Retinal pigment epithelial cell (primary cell): ENCODE results near the gene IFT52.

Source experiments
- DNase-seq: peaks from one replicate; pipeline ENCODE4 v3.0.0-alpha.2; 2010; ENCODE audit warnings: low read depth
- H3K4me3 ChIP-seq: 2 replicates; pipeline ENCODE4 v1.5.1; 2011; ENCODE audit warnings: mild to moderate bottlenecking, low read length, control low read depth, moderate library complexity
- CTCF ChIP-seq: conservative IDR thresholded peaks from 2 replicates; pipeline ENCODE4 v1.5.1; 2011; ENCODE audit warnings: low read depth, low read length, control low read depth, inconsistent platforms

Gene IFT52

GRCh38 chr20:43681468-43681942 lies 90.8 kb downstream of the IFT52 start:
- no peak for DNase-seq
- no peak overlapping the region for H3K4me3 ChIP-seq
- no peak for TF ChIP-seq CTCF

GRCh38 chr20:43681991-43682410 lies 91.3 kb downstream of the IFT52 start:
- DNase-seq, result no peak
- no peak for TF ChIP-seq CTCF
- no peak overlapping the region for H3K4me3 ChIP-seq

DNA sequence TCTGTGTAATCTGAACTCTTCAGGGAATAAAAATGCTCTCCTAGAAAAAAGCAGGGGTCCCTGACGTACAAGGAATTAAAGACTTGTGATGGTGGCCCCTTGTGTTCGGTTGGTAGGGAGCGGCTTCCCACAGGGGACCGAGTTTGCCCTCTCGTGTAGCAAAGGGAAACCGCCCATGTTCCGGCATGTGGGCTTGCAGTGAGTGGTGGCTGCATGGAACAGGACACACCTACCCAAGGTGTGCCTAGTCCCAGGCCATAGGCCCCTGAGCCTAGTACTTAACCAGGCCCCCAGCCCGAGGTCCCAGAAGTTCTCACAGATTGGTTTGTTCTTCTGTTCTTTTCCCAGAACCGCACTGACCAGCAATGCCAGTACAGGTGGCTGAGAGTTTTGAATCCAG lies 91.7 kb downstream of the IFT52 start:
- TF ChIP-seq CTCF, result no peak
- DNase-seq, result no peak
- no peak overlapping the region for H3K4me3 ChIP-seq

- no peak for TF ChIP-seq CTCF
- H3K4me3 ChIP-seq, result no peak overlapping the region
- DNase-seq, result no peak
These were observed 96.1 kb downstream of the IFT52 start for GRCh38 chr20:43686820-43687219.

DNA sequence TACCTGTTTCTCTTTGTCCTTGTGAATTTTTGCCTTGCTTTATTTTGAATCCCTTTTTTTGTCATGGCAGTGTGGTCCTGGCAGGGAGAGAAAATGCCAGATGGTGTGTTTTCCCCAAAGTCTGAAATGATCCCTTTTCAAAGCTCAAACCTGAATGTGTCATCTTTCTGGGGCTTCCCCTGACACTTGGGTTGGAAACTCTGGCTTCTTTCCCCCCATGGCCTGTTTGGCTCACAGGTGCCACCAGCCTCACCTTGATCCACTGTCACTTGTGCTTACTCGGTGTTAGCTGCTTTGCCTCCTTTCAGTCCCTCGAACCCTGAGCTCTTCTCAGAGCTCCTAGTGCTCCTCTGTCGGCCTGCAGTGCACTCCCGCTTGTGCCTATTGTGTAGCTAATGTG lies 98.4 kb downstream of the IFT52 start:
- H3K4me3 ChIP-seq, result no peak overlapping the region
- no peak for DNase-seq

DNA sequence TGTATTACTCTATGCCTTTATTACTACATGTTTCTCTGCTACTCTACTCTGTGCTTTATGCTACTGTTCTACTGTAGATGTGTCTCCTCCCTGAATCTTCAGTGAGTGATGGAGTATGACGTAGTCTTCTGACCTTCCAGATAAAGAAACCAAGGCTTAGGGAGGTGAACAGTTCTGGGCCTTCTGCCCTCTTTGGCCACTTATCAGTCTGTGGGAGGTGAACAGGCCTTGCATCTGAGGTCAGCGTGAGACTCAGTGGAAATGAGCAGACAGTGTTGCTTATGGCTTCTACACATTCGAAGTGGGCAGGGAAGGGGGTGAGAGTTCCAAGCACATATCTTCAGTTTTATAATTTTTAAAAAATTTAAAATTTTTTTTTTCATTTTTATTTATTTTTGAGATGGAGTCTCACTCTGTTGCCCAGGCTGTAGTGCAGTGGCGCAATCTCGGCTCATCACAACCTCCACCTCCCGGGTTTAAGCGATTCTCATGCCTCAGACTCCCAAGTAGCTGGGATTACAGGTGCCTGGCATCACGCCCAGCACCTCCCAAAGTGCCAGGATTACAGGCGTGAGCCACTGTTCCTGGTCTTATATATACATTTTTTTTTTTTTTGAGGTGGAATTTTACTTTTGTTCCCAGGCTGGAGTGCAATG lies 100.3 kb downstream of the IFT52 start:
- no peak for TF ChIP-seq CTCF
- H3K4me3 ChIP-seq, result no peak overlapping the region
- DNase-seq, result no peak

More for the DNA sequence above, 98.4 kb downstream of the IFT52 start:
- TF ChIP-seq CTCF, result no peak

- peak; percentile 70 for TF ChIP-seq CTCF
- DNase-seq, result no peak
- no peak overlapping the region for H3K4me3 ChIP-seq
These were observed 101.3 kb downstream of the IFT52 start for GRCh38 chr20:43691928-43692524.
